ENCODE measurements around the gene NHS. TPM values are rescaled to one million over a fixed set of nuclear protein-coding genes. Genes with fewer than 3 reads are reported as not detected.

Gene NHS
- total RNA-seq, 1 experiment from 2014 or later = 0.10 TPM

- Histone ChIP-seq H3K27me3 (no peaks in the 10 kb centered on the region), H3K4me3 (no peak overlapping the region), H3K36me3 (no peaks in the 10 kb centered on the region), H3K9me3 (no peaks in the 10 kb centered on the region)
- no peak for DNase-seq
These were observed 343.7 kb downstream of the NHS start for GRCh38 chrX:17718649-17719165.

GRCh38 chrX:17719711-17720110 lies 344.7 kb downstream of the NHS start:
- no peak overlapping the region for H3K4me3 ChIP-seq
- no peak for DNase-seq
- no peaks in the 10 kb centered on the region for H3K9me3 ChIP-seq
- no peaks in the 10 kb centered on the region for H3K27me3 ChIP-seq
- H3K36me3 ChIP-seq = no peaks in the 10 kb centered on the region

GRCh38 chrX:17721715-17722114 lies 346.7 kb downstream of the NHS start:
- no peak overlapping the region for H3K4me3 ChIP-seq
- H3K27me3 ChIP-seq = no peaks in the 10 kb centered on the region
- no peaks in the 10 kb centered on the region for H3K9me3 ChIP-seq
- no peak for DNase-seq
- H3K36me3 ChIP-seq = no peaks in the 10 kb centered on the region

GRCh38 chrX:17725181-17725580 lies 350.2 kb downstream of the NHS start:
- H3K27me3 ChIP-seq = no peaks in the 10 kb centered on the region
- no peaks in the 10 kb centered on the region for H3K36me3 ChIP-seq
- no peak for DNase-seq
- H3K4me3 ChIP-seq = no peak overlapping the region
- no peaks in the 10 kb centered on the region for H3K9me3 ChIP-seq

- Histone ChIP-seq H3K9me3 (no peaks in the 10 kb centered on the region), H3K36me3 (no peaks in the 10 kb centered on the region), H3K27me3 (no peaks in the 10 kb centered on the region), H3K4me3 (no peak overlapping the region)
- no peak for DNase-seq
These were observed 357.3 kb downstream of the NHS start for GRCh38 chrX:17732138-17732783.

- DNase-seq = no peak
- H3K9me3 ChIP-seq = no peaks in the 10 kb centered on the region
- no peaks in the 10 kb centered on the region for H3K27me3 ChIP-seq
- no peaks in the 10 kb centered on the region for H3K36me3 ChIP-seq
- H3K4me3 ChIP-seq = no peak overlapping the region
These were observed 360.4 kb downstream of the NHS start for GRCh38 chrX:17735406-17735805.

GRCh38 chrX:17736478-17736855 lies 361.5 kb downstream of the NHS start:
- Histone ChIP-seq H3K4me3 (peak overlapping the region; percentile 87), H3K27me3 (no peaks in the 10 kb centered on the region), H3K36me3 (no peaks in the 10 kb centered on the region), H3K9me3 (no peaks in the 10 kb centered on the region)
- DNase-seq = no peak

GRCh38 chrX:17736856-17737709 lies 362.1 kb downstream of the NHS start, which contains the start of gene SCML1:
SCML1 (plus strand) TSS chrX:17737493; CDS start chrX:17744187, 6,694 bp downstream.
- Histone ChIP-seq H3K36me3 (no peaks in the 10 kb centered on the region), H3K27me3 (no peaks in the 10 kb centered on the region), H3K9me3 (no peaks in the 10 kb centered on the region), H3K4me3 (peak within 1 kb of the TSS; percentile 87)
- peak; percentile 97 for DNase-seq

- Histone ChIP-seq H3K27me3 (no peaks in the 10 kb centered on the region), H3K36me3 (no peaks in the 10 kb centered on the region), H3K9me3 (no peaks in the 10 kb centered on the region), H3K4me3 (peak overlapping the region; percentile 87)
- DNase-seq = no peak
These were observed 362.6 kb downstream of the NHS start for GRCh38 chrX:17737710-17737985.

GRCh38 chrX:17737986-17738713 lies 363.1 kb downstream of the NHS start:
- H3K27me3 ChIP-seq = no peaks in the 10 kb centered on the region
- H3K9me3 ChIP-seq = no peaks in the 10 kb centered on the region
- no peaks in the 10 kb centered on the region for H3K36me3 ChIP-seq
- peak; percentile 68 for DNase-seq
- peak overlapping the region; percentile 87 for H3K4me3 ChIP-seq

GRCh38 chrX:17738737-17739535 lies 363.9 kb downstream of the NHS start:
- DNase-seq = no peak
- Histone ChIP-seq H3K4me3 (peak overlapping the region; percentile 87), H3K9me3 (no peaks in the 10 kb centered on the region), H3K36me3 (no peaks in the 10 kb centered on the region), H3K27me3 (no peaks in the 10 kb centered on the region)

GRCh38 chrX:17740137-17741122 lies 365.4 kb downstream of the NHS start:
- H3K4me3 ChIP-seq = no peak overlapping the region
- H3K9me3 ChIP-seq = no peaks in the 10 kb centered on the region
- no peak for DNase-seq
- H3K27me3 ChIP-seq = no peaks in the 10 kb centered on the region
- H3K36me3 ChIP-seq = no peaks in the 10 kb centered on the region

GRCh38 chrX:17741123-17741511 lies 366.1 kb downstream of the NHS start:
- no peaks in the 10 kb centered on the region for H3K9me3 ChIP-seq
- no peaks in the 10 kb centered on the region for H3K27me3 ChIP-seq

GRCh38 chrX:17743913-17744312 lies 368.9 kb downstream of the NHS start:
- Histone ChIP-seq H3K36me3 (no peaks in the 10 kb centered on the region), H3K27me3 (no peaks in the 10 kb centered on the region), H3K4me3 (no peak overlapping the region), H3K9me3 (no peaks in the 10 kb centered on the region)
- DNase-seq = no peak

More at GRCh38 chrX:17741123-17741511, 366.1 kb downstream of the NHS start:
- H3K4me3 ChIP-seq = no peak overlapping the region
- DNase-seq = no peak
- H3K36me3 ChIP-seq = no peaks in the 10 kb centered on the region

- H3K9me3 ChIP-seq = no peaks in the 10 kb centered on the region
- no peak for DNase-seq
- peaks cover 4% of the 10 kb centered on the region for H3K36me3 ChIP-seq
- no peak overlapping the region for H3K4me3 ChIP-seq
- H3K27me3 ChIP-seq = no peaks in the 10 kb centered on the region
These were observed 370.0 kb downstream of the NHS start for GRCh38 chrX:17744896-17745523.

Data from MG63 (cell line).